Stomach (tissue), 4 donors: ENCODE measurements around the gene CUX1.

ENCODE experiments used
- CTCF ChIP-seq, 7 experiments: fragments of 450-650 bp in 4 of 7; fragments of 200-600 bp in 3 of 7; sonication (generic) in 3 of 7; IDR thresholded peaks; one replicate each; pipeline ENCODE4 v1.5.1; 2016 to 2019; ENCODE audit warnings: antibody characterized with exemption in 7 of 7, control low read depth in 2 of 7, mild to moderate bottlenecking in 1 of 7
- POLR2A ChIP-seq, 4 donors: fragments of 450-650 bp; IDR thresholded peaks; one replicate each; pipeline ENCODE4 v1.6.1; 2016; ENCODE audit warnings: antibody characterized with exemption in 4 of 4, control low read depth in 2 of 4, mild to moderate bottlenecking in 1 of 4, moderate library complexity in 1 of 4
- POLR2AphosphoS5 ChIP-seq, 3 donors: sonication (generic); formaldehyde crosslinking; IDR thresholded peaks; one replicate each; pipeline ENCODE4 v1.6.1; 2016; ENCODE audit warnings: antibody characterized with exemption in 3 of 3

- TF ChIP-seq POLR2A (IDR thresholded peaks at IDR 0.05) (no peak), CTCF (IDR thresholded peaks at IDR 0.05) (no peak), POLR2AphosphoS5 (IDR thresholded peaks at IDR 0.05) (no peak)
These were observed 336.1 kb downstream of the CUX1 start for GRCh38 chr7:102153599-102153946.
